Measurements from ENCODE around the gene MGAT3. TPM values are rescaled to one million over a fixed set of nuclear protein-coding genes. Genes with fewer than 3 reads are reported as not detected.
A peak's percentile ranks its signal among the peaks of the same experiment; 100 is the strongest.

MGAT3 gene
- total and polyA plus RNA-seq, 9 of the 15 experiments (the other 6 are each of a cell fraction or from before 2014, with no cell fraction given), result 0.10 to 11.5 (median 4.6) TPM

- POLR2A ChIA-PET, result interaction anchor here (0.6 to 1.1 kb wide), 3 partner anchors 9 to 161 kb away, joined by 3 to 4 read pairs (median 3); partner anchors contain the start of gene RPL3
- no peaks in the 10 kb centered on the region for H3K9me1 ChIP-seq (ENCODE audit: control insufficient read depth, insufficient read depth, low read length)
- WGBS (ENCODE audit: insufficient coverage, low coverage, missing lambda C conversion rate), result 46% methylated on average over 4 of the region's 9 CpGs
- H3K4me3 ChIP-seq, result no peak overlapping the region
- no peaks in the 10 kb centered on the region for H3K9me3 ChIP-seq (replicated peaks; ENCODE audit: control insufficient read depth, insufficient read depth, low read depth, low read length)
- H3K79me2 ChIP-seq (ENCODE audit: control insufficient read depth, insufficient read depth, low read length), result peaks cover 29% of the 10 kb centered on the region
- BruUV-seq (replicated peaks), result no TSS peak
- H3K36me3 ChIP-seq (ENCODE audit: control insufficient read depth, insufficient read depth, low read length), result peaks cover 9% of the 10 kb centered on the region; the same call in 2 of the 3 replicates
- peak; percentile 32 to 55 (median 48) for DNase-seq (ENCODE audit: extremely low read depth in 1 of 4, low spot score in 3 of 4)
- H3K27ac ChIP-seq (ENCODE audit: extremely low read depth, low read depth, low read length), result no peak overlapping the region
- H3K4me1 ChIP-seq (replicated peaks in 1 of 2; ENCODE audit: control insufficient read depth in 2 of 2, insufficient read depth in 2 of 2, low read length in 2 of 2), result peaks cover 16 to 56% of the 10 kb centered on the region in 2 experiments
- no peaks in the 10 kb centered on the region for H4K20me1 ChIP-seq (replicated peaks; ENCODE audit: control insufficient read depth, insufficient read depth, low read length)
- H3K9ac ChIP-seq (ENCODE audit: insufficient read depth in 1 of 2, low read depth in 2 of 2, low read length in 2 of 2), result peak overlapping the region in 1 of 2 experiments; percentile 45; a peak in 2 of 4 replicates
- in situ Hi-C loops (cut with MboI), result no loop called here
- CTCF ChIA-PET (ENCODE audit: low intra/inter-chr PET ratio), result no interaction called here
- FAIRE-seq, result no peak
- peak; percentile 75 for ATAC-seq
- no peaks in the 10 kb centered on the region for H3K27me3 ChIP-seq (ENCODE audit: control insufficient read depth in 2 of 2, insufficient read depth in 2 of 2, low read length in 2 of 2)
- intact Hi-C loops (cut with micrococcal nuclease), result no loop called here
- H2AFZ ChIP-seq (ENCODE audit: low read depth, low read length), result no peak overlapping the region
- no peak overlapping the region for H3K4me2 ChIP-seq (ENCODE audit: insufficient read depth, low read length)
- peak; percentile 57; the same call in 1 of the 2 replicates for TF ChIP-seq TFAP4 (CRISPR knock-in tag; IDR thresholded peaks at IDR 0.05; ENCODE audit: borderline replicate concordance)
- no peak for TF ChIP-seq TCFL5 (CRISPR knock-in tag; conservative IDR thresholded peaks at IDR 0.05)
- TF ChIP-seq ARID4B (CRISPR knock-in tag; IDR thresholded peaks at IDR 0.05), result 0 out of 2 replicates have a peak, but pooled peaks have one; percentile 34
- TF ChIP-seq SIRT6 (IDR thresholded peaks at IDR 0.05; ENCODE audit: low read depth, low read length), result no peak
- no peak for TF ChIP-seq TRIM28 (IDR thresholded peaks at IDR 0.05)
- no peak for TF ChIP-seq GTF2F1 (IDR thresholded peaks at IDR 0.05; ENCODE audit: low read depth, low read length)
- 0 out of 2 replicates have a peak, but pooled peaks have one; percentile 16 for TF ChIP-seq NFIC (IDR thresholded peaks at IDR 0.05)
- TF ChIP-seq EHMT2 (IDR thresholded peaks at IDR 0.05), result peak; percentile 93
- peak; percentile 26; the same call in 1 of the 2 replicates for TF ChIP-seq CREM (IDR thresholded peaks at IDR 0.05; ENCODE audit: low read depth)
- TF ChIP-seq SIN3A (IDR thresholded peaks at IDR 0.05; ENCODE audit: borderline replicate concordance in 2 of 2, control insufficient read depth in 1 of 2, low read depth in 2 of 2, low read length in 2 of 2), result peak; percentile 70 to 94; a peak in 3 of 4 replicates
- 0 out of 2 replicates have a peak, but pooled peaks have one; percentile 41 for TF ChIP-seq NR3C1 (CRISPR knock-in tag; IDR thresholded peaks at IDR 0.05)
- peak; percentile 87 for TF ChIP-seq MIER1 (IDR thresholded peaks at IDR 0.05; ENCODE audit: low read depth)
These were observed 21.6 kb downstream of the MGAT3 start for GRCh38 chr22:39478441-39478850.
